ENCODE results near the gene RIT2.

The RIT2 gene

DNA sequence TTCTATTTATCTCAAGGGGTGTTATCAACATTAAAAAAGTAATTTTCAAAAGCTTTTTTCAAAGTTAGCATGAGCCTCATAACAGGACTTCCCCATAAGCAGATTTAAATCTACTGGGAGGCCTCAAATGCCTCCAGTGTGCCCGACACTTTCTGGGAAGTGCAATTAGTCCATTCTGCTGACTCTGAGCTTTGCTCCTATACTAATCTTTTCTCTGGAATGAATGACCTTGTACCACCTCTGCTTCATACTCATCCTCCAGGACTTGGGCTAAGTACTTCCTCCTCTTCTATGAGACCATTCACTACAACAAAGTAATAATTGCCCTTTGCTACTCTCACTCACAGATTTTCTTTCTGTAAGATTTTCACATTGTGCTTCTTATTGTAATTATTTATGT, 111.1 kb downstream of the RIT2 start:
- Mint-ChIP-seq H3K36me3 (no peaks in the 10 kb centered on the region), H3K4me3 (no peak overlapping the region), H3K27ac (no peak overlapping the region), H3K4me1 (no peaks in the 10 kb centered on the region), H3K9me3 (no peaks in the 10 kb centered on the region), H3K27me3 (no peaks in the 10 kb centered on the region)

DNA sequence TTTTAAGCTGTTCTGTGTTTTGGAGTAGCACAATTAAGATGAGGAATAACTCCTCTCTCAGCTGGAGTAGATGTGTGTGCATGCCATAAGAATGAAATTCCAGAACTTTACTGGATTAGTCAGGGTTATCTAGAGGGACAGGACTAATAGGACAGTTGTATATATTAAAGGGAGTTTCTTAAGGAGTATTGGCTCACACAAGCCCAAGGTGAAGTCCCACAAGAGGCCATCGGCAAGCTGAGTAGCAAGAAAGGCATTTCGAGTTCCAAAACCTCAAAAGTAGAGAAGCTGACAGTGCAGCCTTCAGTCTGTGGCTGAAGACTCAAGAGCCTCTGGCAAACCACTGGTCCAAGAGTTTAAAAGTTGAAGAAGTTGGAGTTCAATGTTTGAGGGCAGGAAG, 113.7 kb downstream of the RIT2 start:
- H3K27ac Mint-ChIP-seq, result no peak overlapping the region
- H3K4me1 Mint-ChIP-seq, result no peaks in the 10 kb centered on the region
- no peaks in the 10 kb centered on the region for H3K27me3 Mint-ChIP-seq
- H3K9me3 Mint-ChIP-seq, result no peaks in the 10 kb centered on the region
- H3K36me3 Mint-ChIP-seq, result no peaks in the 10 kb centered on the region
- no peak overlapping the region for H3K4me3 Mint-ChIP-seq

DNA sequence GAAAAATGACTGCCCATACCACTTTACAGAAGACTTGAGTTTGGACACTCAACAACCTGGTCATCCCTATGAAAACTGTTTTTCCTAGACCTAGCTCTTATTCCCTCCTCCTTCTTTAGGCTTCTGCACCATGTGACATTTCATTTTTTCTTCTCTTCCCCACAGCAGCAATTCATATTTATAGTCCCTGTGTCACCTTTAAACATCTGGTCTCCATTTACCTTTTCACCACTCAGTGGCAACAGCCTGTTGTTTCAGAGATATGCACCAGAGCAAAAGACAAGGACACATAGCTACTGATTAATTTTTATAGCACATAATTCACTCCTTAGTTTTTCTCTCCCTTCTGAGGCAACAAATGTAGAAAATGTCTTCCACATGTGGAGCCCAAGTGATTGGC, 118.7 kb downstream of the RIT2 start:
- H3K27ac Mint-ChIP-seq, result no peak overlapping the region
- H3K4me1 Mint-ChIP-seq, result no peaks in the 10 kb centered on the region
- H3K36me3 Mint-ChIP-seq, result no peaks in the 10 kb centered on the region
- H3K4me3 Mint-ChIP-seq, result no peak overlapping the region
- H3K9me3 Mint-ChIP-seq, result no peaks in the 10 kb centered on the region
- H3K27me3 Mint-ChIP-seq, result no peaks in the 10 kb centered on the region

DNA sequence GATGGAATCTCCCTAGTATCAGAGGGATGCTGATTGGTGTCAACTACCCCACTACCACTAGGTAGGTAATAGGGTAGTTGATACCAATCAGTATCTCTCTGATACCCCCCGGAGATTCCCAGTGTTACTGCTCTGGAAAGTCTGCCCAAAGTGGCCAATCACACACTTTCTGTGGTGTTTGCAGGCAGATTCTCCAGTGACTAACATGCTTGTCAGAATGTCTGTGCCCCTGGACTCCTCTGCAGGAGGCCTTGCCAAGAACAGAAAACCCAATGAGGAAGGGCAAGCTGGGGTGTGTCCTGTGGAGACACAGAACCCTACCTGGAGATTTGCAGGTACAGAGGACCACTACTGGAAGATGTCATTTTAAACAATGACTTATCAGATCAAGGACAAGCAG, 135.1 kb downstream of the RIT2 start:
- Mint-ChIP-seq H3K9me3 (peaks cover 4% of the 10 kb centered on the region), H3K27me3 (no peaks in the 10 kb centered on the region), H3K4me1 (no peaks in the 10 kb centered on the region), H3K36me3 (no peaks in the 10 kb centered on the region), H3K27ac (no peak overlapping the region), H3K4me3 (no peak overlapping the region)

DNA sequence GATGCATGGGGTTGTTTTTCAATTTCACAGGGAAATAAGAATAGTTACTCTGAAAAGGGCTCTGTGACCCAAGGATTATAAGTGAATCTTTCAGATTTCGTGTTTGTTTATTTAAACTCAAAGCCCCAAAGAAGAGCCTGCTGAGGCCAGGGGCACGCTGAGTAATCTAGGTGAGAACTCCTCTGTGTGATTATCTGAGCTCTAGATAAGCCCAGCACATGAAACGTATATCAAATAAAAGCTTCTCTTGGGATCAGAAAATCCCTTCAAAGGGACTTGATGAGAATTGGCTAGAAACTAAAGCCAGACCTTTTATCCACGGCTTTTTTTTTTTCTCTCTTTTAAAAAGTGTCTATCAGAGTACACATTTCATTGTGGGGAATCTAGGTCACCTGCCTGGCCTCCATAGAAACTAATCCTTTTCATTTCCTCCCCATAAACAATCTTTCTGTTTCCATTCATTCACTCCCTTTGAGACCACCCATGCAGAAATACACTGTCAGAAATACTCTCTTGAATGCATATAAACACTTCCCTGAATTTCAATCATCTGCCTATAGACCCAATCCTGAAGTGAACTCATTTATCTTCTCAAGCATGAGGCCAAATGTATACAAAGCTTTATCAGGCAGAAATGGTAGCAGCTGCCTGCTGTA, 137.4 kb downstream of the RIT2 start:
- Mint-ChIP-seq H3K4me3 (no peak overlapping the region), H3K27me3 (no peaks in the 10 kb centered on the region), H3K4me1 (no peaks in the 10 kb centered on the region), H3K27ac (no peak overlapping the region), H3K9me3 (peaks cover 4% of the 10 kb centered on the region), H3K36me3 (no peaks in the 10 kb centered on the region)

DNA sequence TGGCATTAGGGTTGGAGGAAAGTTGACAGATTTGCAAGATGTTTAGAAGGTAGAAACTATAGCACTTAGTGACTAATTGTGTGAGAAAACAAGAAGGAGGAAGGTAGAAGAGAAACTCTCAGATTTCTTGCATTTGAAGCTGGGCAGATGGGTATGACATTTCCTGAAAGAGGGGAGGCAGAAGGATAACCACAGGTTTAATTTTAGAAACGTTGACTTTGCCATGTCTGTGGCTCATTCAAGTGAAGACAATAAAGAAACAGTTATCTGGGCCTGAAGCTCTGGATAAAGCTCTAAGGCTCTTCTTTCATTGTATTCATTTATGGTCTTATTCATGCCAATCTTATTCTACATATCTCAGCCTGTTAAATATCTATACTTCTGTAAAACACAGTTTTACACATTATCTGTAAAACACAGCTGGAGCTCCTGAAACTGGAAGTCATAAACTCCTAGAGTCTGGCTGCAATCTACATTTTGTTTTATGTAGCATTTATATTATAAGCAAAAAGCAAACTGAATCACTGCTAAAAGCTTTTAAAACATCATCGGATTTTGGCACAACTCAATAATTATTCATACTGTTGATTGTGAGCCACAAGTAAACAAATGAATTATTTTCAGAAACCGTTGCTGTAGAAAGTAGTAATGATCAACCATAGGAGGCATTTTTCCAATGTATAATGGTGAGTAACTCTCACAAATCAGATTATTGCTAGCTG, 138.5 kb downstream of the RIT2 start:
- H3K27ac Mint-ChIP-seq, result no peak overlapping the region
- no peak overlapping the region for H3K4me3 Mint-ChIP-seq
- no peaks in the 10 kb centered on the region for H3K27me3 Mint-ChIP-seq
- no peaks in the 10 kb centered on the region for H3K36me3 Mint-ChIP-seq
- H3K9me3 Mint-ChIP-seq, result peaks cover 4% of the 10 kb centered on the region
- no peaks in the 10 kb centered on the region for H3K4me1 Mint-ChIP-seq

DNA sequence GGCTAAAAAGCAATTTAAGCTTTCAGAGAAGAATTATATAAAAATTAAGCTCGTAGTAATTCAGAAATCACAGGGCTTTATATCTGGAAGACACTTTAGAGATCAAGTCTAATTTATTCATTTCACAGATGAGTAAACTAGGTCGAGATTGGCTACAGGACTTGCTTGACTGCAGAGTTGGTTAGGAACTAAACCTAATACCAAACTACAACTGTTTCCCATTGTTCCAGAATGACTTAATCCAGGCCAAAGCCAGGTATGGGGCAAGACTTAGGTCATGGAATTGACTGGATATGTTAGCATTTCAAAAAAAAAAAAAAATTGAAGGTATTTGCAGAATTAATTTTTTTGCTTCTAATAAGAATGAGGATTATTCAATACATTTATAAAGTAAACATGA, 146.1 kb downstream of the RIT2 start:
- peaks cover 12% of the 10 kb centered on the region for H3K9me3 Mint-ChIP-seq
- H3K27me3 Mint-ChIP-seq, result no peaks in the 10 kb centered on the region
- H3K4me1 Mint-ChIP-seq, result no peaks in the 10 kb centered on the region
- H3K4me3 Mint-ChIP-seq, result no peak overlapping the region
- H3K27ac Mint-ChIP-seq, result no peak overlapping the region
- H3K36me3 Mint-ChIP-seq, result no peaks in the 10 kb centered on the region

DNA sequence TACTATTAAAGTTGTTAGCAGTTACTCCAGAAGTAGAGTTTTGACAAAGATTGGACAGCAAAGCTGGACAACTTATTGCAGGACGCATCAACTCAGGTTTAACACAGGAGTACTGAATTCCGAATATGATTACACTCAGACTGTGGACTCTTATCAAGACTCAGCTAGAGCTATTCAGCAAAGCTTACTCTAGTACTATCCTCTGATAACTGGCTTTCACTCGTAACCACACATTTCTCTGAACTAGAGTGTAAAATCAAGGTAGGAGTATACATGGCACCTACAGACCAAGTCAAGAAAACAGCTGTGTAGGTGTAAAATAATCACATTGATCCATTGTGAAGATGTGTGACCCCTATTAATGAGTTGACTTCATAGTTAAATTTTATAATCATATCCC, 154.2 kb downstream of the RIT2 start:
- Mint-ChIP-seq H3K27ac (no peak overlapping the region), H3K36me3 (no peaks in the 10 kb centered on the region), H3K4me3 (no peak overlapping the region), H3K9me3 (no peaks in the 10 kb centered on the region), H3K4me1 (no peaks in the 10 kb centered on the region), H3K27me3 (no peaks in the 10 kb centered on the region)

DNA sequence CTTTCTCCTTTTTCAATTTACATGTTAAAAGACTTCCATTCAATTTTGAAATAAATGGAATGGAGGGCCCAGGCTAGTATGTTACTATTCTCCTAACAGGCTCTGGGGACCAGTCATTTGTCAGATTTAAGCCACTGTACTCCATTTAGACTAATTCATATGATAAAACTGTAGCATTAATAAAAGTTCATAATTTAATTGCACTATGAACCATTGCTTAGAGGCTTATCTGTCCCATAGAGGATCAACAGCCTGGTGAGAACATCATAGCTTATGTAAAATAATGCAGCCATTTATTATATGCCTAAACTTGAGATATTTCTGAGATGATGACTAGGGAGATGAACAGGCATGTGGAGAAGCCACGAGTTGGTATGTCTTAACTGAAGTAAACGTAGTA, 156.0 kb downstream of the RIT2 start:
- H3K27ac Mint-ChIP-seq, result no peak overlapping the region
- H3K4me3 Mint-ChIP-seq, result no peak overlapping the region
- H3K4me1 Mint-ChIP-seq, result no peaks in the 10 kb centered on the region
- no peaks in the 10 kb centered on the region for H3K27me3 Mint-ChIP-seq
- no peaks in the 10 kb centered on the region for H3K36me3 Mint-ChIP-seq
- no peaks in the 10 kb centered on the region for H3K9me3 Mint-ChIP-seq

DNA sequence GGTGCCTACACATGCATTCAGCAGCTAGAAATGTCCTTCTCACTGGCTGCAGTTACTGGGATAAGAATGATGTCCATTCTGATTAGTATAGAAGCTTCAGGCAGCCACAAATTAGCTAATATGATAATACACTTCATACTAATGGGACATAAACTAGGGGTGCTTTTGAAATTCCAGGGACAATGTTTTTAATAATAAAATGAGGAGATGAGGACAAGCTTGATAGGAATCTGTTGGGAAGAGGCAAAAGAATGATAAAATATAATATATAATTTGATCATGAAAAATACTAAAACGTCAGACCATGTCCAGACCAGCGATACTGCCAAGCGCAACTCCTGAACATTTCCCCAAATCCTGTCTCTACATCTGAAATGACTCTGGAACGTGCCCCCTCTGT, 157.1 kb downstream of the RIT2 start:
- H3K36me3 Mint-ChIP-seq, result no peaks in the 10 kb centered on the region
- no peak overlapping the region for H3K4me3 Mint-ChIP-seq
- no peaks in the 10 kb centered on the region for H3K4me1 Mint-ChIP-seq
- no peak overlapping the region for H3K27ac Mint-ChIP-seq
- H3K9me3 Mint-ChIP-seq, result no peaks in the 10 kb centered on the region
- no peaks in the 10 kb centered on the region for H3K27me3 Mint-ChIP-seq

DNA sequence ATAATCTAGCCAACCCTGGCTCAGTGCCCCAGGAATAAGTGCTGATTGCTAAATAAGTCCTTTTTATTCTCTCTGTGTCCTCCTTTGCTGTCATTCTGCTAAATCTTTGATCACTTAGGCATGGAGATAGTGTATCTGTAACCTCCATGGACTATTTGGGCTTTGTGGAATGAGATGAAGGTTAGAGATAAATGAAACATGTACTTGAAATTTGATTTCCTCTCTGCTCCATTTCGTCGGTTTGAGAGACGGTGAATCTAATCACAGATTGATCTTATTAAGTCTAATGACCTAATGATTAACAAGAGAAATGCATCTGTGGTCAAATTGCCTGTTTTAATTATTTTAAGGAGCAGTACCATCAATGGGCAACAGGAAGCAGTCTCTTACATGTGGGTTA, 159.2 kb downstream of the RIT2 start:
- no peaks in the 10 kb centered on the region for H3K27me3 Mint-ChIP-seq
- no peaks in the 10 kb centered on the region for H3K36me3 Mint-ChIP-seq
- no peaks in the 10 kb centered on the region for H3K4me1 Mint-ChIP-seq
- H3K9me3 Mint-ChIP-seq, result no peaks in the 10 kb centered on the region
- H3K4me3 Mint-ChIP-seq, result no peak overlapping the region
- no peak overlapping the region for H3K27ac Mint-ChIP-seq

DNA sequence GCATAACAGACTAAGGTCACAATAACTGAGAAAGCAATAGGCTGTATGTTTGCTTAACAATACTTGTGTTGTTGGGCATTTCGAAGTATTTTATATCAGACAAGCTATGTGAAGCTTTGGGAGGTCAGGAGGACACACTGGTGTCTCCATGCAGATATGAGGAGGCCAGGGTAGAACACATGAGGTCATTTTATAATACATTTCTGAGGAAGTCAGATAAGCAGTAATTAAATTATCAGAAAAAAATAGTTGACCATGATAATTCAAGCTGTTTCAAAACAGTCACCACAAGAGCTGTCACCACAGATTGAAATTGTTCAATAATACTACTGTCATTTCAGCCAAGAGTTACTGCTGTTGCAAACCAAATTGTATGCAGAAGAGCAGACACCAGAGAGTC, 160.6 kb downstream of the RIT2 start:
- H3K9me3 Mint-ChIP-seq, result no peaks in the 10 kb centered on the region
- H3K27ac Mint-ChIP-seq, result no peak overlapping the region
- no peaks in the 10 kb centered on the region for H3K36me3 Mint-ChIP-seq
- H3K4me3 Mint-ChIP-seq, result no peak overlapping the region
- no peaks in the 10 kb centered on the region for H3K27me3 Mint-ChIP-seq
- no peaks in the 10 kb centered on the region for H3K4me1 Mint-ChIP-seq

DNA sequence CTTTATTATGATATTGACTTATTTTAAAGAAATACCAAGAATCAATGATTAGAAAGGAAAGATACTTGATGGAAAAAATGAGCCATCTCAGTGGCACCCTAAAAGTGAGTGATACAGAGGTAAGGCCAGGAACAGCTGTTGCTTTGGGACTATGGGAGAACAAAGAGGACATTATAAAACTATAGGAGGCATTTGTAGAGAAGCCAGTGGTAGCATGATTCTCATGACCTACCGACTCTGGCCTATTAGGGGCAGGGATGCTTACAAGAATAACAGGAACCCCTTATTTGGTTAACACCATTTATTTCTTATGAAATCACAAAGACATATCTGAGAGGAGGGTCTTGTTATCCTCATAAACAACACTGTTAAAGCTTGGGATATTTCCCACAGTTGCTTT, 162.2 kb downstream of the RIT2 start:
- Mint-ChIP-seq H3K9me3 (no peaks in the 10 kb centered on the region), H3K27me3 (no peaks in the 10 kb centered on the region), H3K36me3 (no peaks in the 10 kb centered on the region), H3K27ac (no peak overlapping the region), H3K4me3 (no peak overlapping the region), H3K4me1 (no peaks in the 10 kb centered on the region)

DNA sequence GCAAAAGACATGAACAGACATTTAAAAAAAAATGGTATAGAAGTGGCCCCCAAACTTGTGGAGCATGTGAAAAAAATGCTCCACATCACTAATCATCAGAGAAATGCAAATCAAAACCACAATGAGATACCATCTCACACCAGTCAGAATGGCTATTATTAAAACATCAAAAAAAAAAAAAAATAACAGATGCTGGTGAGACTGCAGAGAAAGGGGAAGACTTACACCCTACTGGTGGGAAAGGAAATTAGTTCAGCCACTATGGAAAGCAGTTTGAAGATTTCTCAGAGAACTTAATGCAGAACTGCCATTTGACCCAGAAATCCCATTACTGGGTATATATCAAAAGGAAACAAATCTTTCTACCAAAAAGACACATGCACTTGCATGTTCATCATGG, 164.8 kb downstream of the RIT2 start:
- Mint-ChIP-seq H3K4me1 (no peaks in the 10 kb centered on the region), H3K27me3 (no peaks in the 10 kb centered on the region), H3K27ac (no peak overlapping the region), H3K9me3 (no peaks in the 10 kb centered on the region), H3K4me3 (no peak overlapping the region), H3K36me3 (no peaks in the 10 kb centered on the region)

DNA sequence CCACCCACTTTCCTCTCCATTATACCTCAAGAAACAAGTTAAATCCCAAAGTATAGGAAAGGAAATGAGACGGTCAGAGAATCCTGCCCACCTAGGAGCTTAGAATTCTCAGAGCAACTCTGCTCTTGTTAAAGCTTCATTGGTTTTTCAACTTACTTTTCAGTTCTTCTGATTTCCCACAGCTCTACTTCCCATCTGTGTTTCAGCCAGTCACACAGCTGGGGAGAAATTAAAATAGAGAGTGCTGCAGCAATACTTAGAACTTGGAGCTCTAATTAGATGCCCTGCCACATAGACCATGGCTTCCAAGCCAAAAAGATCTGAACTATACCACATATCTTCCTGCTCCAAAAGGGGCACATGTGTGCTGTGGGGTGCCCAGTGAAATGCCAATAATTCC, 166.7 kb downstream of the RIT2 start:
- Mint-ChIP-seq H3K27ac (no peak overlapping the region), H3K4me3 (no peak overlapping the region), H3K36me3 (no peaks in the 10 kb centered on the region), H3K4me1 (no peaks in the 10 kb centered on the region), H3K9me3 (no peaks in the 10 kb centered on the region), H3K27me3 (no peaks in the 10 kb centered on the region)

DNA sequence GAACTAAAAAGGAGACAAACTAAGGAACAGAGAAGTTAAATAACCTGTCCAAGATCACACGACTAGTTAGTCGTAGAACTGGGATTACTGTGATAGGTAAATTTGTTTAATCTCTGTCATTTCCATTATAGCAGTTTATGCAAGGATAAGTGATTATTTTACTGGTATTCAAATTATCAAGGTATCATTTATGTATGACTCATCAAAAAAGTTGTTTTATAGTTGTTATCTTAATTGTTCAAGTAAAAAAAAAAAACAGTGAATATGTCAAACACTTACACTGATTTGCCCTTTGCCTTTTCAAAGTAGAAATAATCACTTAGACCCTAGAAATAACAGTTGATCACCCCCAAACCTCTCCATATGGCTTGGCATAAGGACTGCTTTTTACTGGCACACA, 173.6 kb downstream of the RIT2 start:
- H3K27me3 Mint-ChIP-seq, result no peaks in the 10 kb centered on the region
- no peak overlapping the region for H3K27ac Mint-ChIP-seq
- peaks cover 9% of the 10 kb centered on the region for H3K9me3 Mint-ChIP-seq
- H3K4me3 Mint-ChIP-seq, result no peak overlapping the region
- no peaks in the 10 kb centered on the region for H3K36me3 Mint-ChIP-seq
- no peaks in the 10 kb centered on the region for H3K4me1 Mint-ChIP-seq

DNA sequence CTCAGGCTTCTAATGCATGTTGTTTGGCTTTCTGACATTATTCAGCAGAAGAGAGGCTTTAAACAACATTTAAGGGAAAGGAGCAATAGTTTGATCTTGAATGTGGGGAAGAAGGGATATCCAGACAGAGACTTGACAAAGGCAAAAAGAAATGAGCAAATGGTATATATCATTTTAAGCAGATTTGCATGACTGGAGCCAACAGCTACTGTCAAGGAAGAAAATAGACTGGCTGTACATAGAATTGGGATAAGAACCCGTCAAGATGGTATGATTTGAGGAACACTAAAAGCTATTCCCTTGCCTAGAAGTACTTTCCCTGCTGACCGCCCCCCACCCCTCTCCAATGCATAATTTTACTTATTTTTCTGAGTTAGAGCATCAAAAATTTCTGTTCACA, 174.5 kb downstream of the RIT2 start:
- no peak overlapping the region for H3K27ac Mint-ChIP-seq
- H3K9me3 Mint-ChIP-seq, result peaks cover 9% of the 10 kb centered on the region
- no peak overlapping the region for H3K4me3 Mint-ChIP-seq
- H3K36me3 Mint-ChIP-seq, result no peaks in the 10 kb centered on the region
- H3K27me3 Mint-ChIP-seq, result no peaks in the 10 kb centered on the region
- no peaks in the 10 kb centered on the region for H3K4me1 Mint-ChIP-seq

Measured in activated naive CD4-positive, alpha-beta T cell treated with anti-CD3 and anti-CD28 coated beads, Interleukin-2, amount 50 U/mL, for 24 hours (primary cell).